Activated naive CD4-positive, alpha-beta T cell treated with anti-CD3 and anti-CD28 coated beads, Interleukin-2, amount 50 U/mL, for 72 hours (primary cell): Measurements from ENCODE around the gene INS. TPM values are rescaled to one million over a fixed set of nuclear protein-coding genes. Genes with fewer than 3 reads are reported as not detected.

Source experiments
- ATAC-seq, 2 donors: fragments of 150-1000 bp; cut with Tn5 transposase; 2 replicates each; pipeline ENCODE4 v1.10.0; 2021; ENCODE audit warnings: mild to moderate bottlenecking in 2 of 2, moderate library complexity in 2 of 2
- DNase-seq, 2 donors: peaks; one replicate each; pipeline ENCODE4 v3.0.0; 2021 to 2022; ENCODE audit warnings: low spot score in 2 of 2
- H3K27ac Mint-ChIP-seq, 2 donors: one replicate each; pipeline ENCODE4 v1.8.0; 2022; ENCODE audit warnings: mild to moderate bottlenecking in 2 of 2, mixed read lengths in 2 of 2
- H3K36me3 Mint-ChIP-seq, 2 donors: one replicate each; pipeline ENCODE4 v1.8.0; 2022; ENCODE audit warnings: mixed read lengths in 2 of 2
- H3K9me3 Mint-ChIP-seq, 2 donors: one replicate each; pipeline ENCODE4 v1.8.0; 2022; ENCODE audit warnings: mixed read lengths in 2 of 2
- total RNA-seq, 2 donors: library from RNA; stranded (reverse); gene quantifications; one replicate each; pipeline ENCODE4 v1.2.3, GENCODE V29; 2022

INS gene
- total RNA-seq, 2 donors from 2014 or later = not detected

- no peak overlapping the region for H3K27ac Mint-ChIP-seq
- peak in 1 of 2 donors; percentile 2 for DNase-seq
- H3K36me3 Mint-ChIP-seq = peaks cover 9 to 10% of the 10 kb centered on the region in 2 donors
- ATAC-seq = no peak
- peaks cover 8 to 11% of the 10 kb centered on the region in 2 donors for H3K9me3 Mint-ChIP-seq
Observed at GRCh38 chr11:2135018-2135569, 25.9 kb downstream of the INS start.

- ATAC-seq (peak in 1 of 2 donors; percentile 9), DNase-seq (peak in 1 of 2 donors; percentile 2)
- Mint-ChIP-seq H3K27ac (no peak overlapping the region), H3K36me3 (peaks cover 9 to 10% of the 10 kb centered on the region in 2 donors), H3K9me3 (peaks cover 8 to 11% of the 10 kb centered on the region in 2 donors)
Observed at GRCh38 chr11:2134022-2135010, 26.7 kb downstream of the INS start.

GRCh38 chr11:2133241-2134021 is 27.6 kb downstream of the INS start:
- no peak for ATAC-seq
- DNase-seq = no peak
- H3K27ac Mint-ChIP-seq = no peak overlapping the region
- H3K9me3 Mint-ChIP-seq = peaks cover 8 to 11% of the 10 kb centered on the region in 2 donors
- H3K36me3 Mint-ChIP-seq = peaks cover 9 to 10% of the 10 kb centered on the region in 2 donors

GRCh38 chr11:2132874-2133240 is 28.2 kb downstream of the INS start:
- Mint-ChIP-seq H3K9me3 (peaks cover 8 to 11% of the 10 kb centered on the region in 2 donors), H3K27ac (no peak overlapping the region), H3K36me3 (peaks cover 9 to 10% of the 10 kb centered on the region in 2 donors)
- DNase-seq (no peak), ATAC-seq (no peak)

- H3K27ac Mint-ChIP-seq = no peak overlapping the region
- peaks cover 9 to 10% of the 10 kb centered on the region in 2 donors for H3K36me3 Mint-ChIP-seq
- DNase-seq (no peak), ATAC-seq (no peak)
- H3K9me3 Mint-ChIP-seq = peaks cover 8 to 11% of the 10 kb centered on the region in 2 donors
Observed at GRCh38 chr11:2132246-2132645, 28.8 kb downstream of the INS start.

- peaks cover 9 to 10% of the 10 kb centered on the region in 2 donors for H3K36me3 Mint-ChIP-seq
- no peak for ATAC-seq
- peaks cover 8 to 11% of the 10 kb centered on the region in 2 donors for H3K9me3 Mint-ChIP-seq
- no peak overlapping the region for H3K27ac Mint-ChIP-seq
- DNase-seq = no peak
Observed at GRCh38 chr11:2131371-2132236, 29.4 kb downstream of the INS start.

GRCh38 chr11:2130881-2131352 is 30.1 kb downstream of the INS start:
- DNase-seq = no peak
- no peak overlapping the region for H3K27ac Mint-ChIP-seq

GRCh38 chr11:2129699-2130366 is 31.2 kb downstream of the INS start:
- DNase-seq (no peak), ATAC-seq (no peak)
- Mint-ChIP-seq H3K27ac (no peak overlapping the region), H3K9me3 (peaks cover 8 to 11% of the 10 kb centered on the region in 2 donors), H3K36me3 (peaks cover 9 to 10% of the 10 kb centered on the region in 2 donors)

More at GRCh38 chr11:2130881-2131352, 30.1 kb downstream of the INS start:
- no peak for ATAC-seq
- peaks cover 8 to 11% of the 10 kb centered on the region in 2 donors for H3K9me3 Mint-ChIP-seq
- peaks cover 9 to 10% of the 10 kb centered on the region in 2 donors for H3K36me3 Mint-ChIP-seq

GRCh38 chr11:2129308-2129698 is 31.7 kb downstream of the INS start:
- peaks cover 8 to 11% of the 10 kb centered on the region in 2 donors for H3K9me3 Mint-ChIP-seq
- no peak for ATAC-seq
- H3K27ac Mint-ChIP-seq = no peak overlapping the region

GRCh38 chr11:2128511-2129307 is 32.3 kb downstream of the INS start:
- Mint-ChIP-seq H3K9me3 (peaks cover 8 to 11% of the 10 kb centered on the region in 2 donors), H3K36me3 (peaks cover 9 to 10% of the 10 kb centered on the region in 2 donors), H3K27ac (no peak overlapping the region)
- ATAC-seq (no peak), DNase-seq (no peak)

More at GRCh38 chr11:2129308-2129698, 31.7 kb downstream of the INS start:
- H3K36me3 Mint-ChIP-seq = peaks cover 9 to 10% of the 10 kb centered on the region in 2 donors
- DNase-seq = no peak

- no peak for ATAC-seq
- H3K9me3 Mint-ChIP-seq = peaks cover 8 to 11% of the 10 kb centered on the region in 2 donors
- no peak overlapping the region for H3K27ac Mint-ChIP-seq
- no peak for DNase-seq
- H3K36me3 Mint-ChIP-seq = peaks cover 9 to 10% of the 10 kb centered on the region in 2 donors
Observed at GRCh38 chr11:2128130-2128510, 32.9 kb downstream of the INS start.

GRCh38 chr11:2127482-2128129 is 33.4 kb downstream of the INS start:
- Mint-ChIP-seq H3K36me3 (peaks cover 9 to 10% of the 10 kb centered on the region in 2 donors), H3K9me3 (peaks cover 8 to 11% of the 10 kb centered on the region in 2 donors), H3K27ac (no peak overlapping the region)
- ATAC-seq (peak in 1 of 2 donors; percentile 13), DNase-seq (no peak)

- Mint-ChIP-seq H3K36me3 (peaks cover 5% of the 10 kb centered on the region in 2 donors), H3K27ac (no peak overlapping the region), H3K9me3 (peaks cover 4 to 6% of the 10 kb centered on the region in 2 donors)
- no peak for ATAC-seq
- DNase-seq = no peak
Observed at GRCh38 chr11:2126520-2127085, 34.4 kb downstream of the INS start.
